Colonic mucosa (tissue), 4 donors: ENCODE results near the gene ZNF827. TPM values are rescaled to one million over a fixed set of nuclear protein-coding genes. Genes with fewer than 3 reads are reported as not detected.

Experiments
- DNase-seq: peaks from one replicate; pipeline ENCODE4 v3.0.0-alpha.2; 2020
- H3K27ac ChIP-seq: fragments of 200-600 bp; one replicate; pipeline ENCODE4 v1.8.0; 2021
- H3K27me3 ChIP-seq: fragments of 200-600 bp; one replicate; pipeline ENCODE4 v1.8.0; 2021
- H3K36me3 ChIP-seq: fragments of 200-600 bp; one replicate; pipeline ENCODE4 v1.8.0; 2021
- H3K4me1 ChIP-seq: fragments of 200-600 bp; one replicate; pipeline ENCODE4 v1.8.0; 2021; ENCODE audit warnings: mild to moderate bottlenecking
- H3K4me3 ChIP-seq: fragments of 200-600 bp; one replicate; pipeline ENCODE4 v1.8.0; 2021
- H3K9ac ChIP-seq, 2 donors: one replicate each; pipeline ENCODE4 v1.7.0; 2013; ENCODE audit warnings: control low read depth in 2 of 2, low read depth in 2 of 2, low read length in 2 of 2
- H3K9me3 ChIP-seq: fragments of 200-600 bp; one replicate; pipeline ENCODE4 v1.8.0; 2021
- intact Hi-C: fragments of 100-400 bp; cut with DNase I; formaldehyde crosslinking; loops from one replicate; pipeline ENCODE4 v1.14.1; 2022
- total RNA-seq, 2 donors: library from RNA; stranded (reverse); fragmentation: NEBNext Ultra II Directional in 1 of 2; extraction: Animal tissue kit (Norgen Biotek cat#: 25700) in 1 of 2; gene quantifications; one replicate each; pipeline ENCODE4 v1.2.1, GENCODE V29; 2021
- TF ChIP-seq, protein P1 (sequence below): fragments of 200-600 bp; IDR thresholded peaks from one replicate; pipeline ENCODE4 v1.8.0; 2022; ENCODE audit warnings: antibody characterized with exemption, mild to moderate bottlenecking
- donor health status: healthy.
- donor health status: DM: no; HTN: no; CAD: no.
- donor health status: DM: no; HTN: no; CAD: no.

The ZNF827 gene, protein sequence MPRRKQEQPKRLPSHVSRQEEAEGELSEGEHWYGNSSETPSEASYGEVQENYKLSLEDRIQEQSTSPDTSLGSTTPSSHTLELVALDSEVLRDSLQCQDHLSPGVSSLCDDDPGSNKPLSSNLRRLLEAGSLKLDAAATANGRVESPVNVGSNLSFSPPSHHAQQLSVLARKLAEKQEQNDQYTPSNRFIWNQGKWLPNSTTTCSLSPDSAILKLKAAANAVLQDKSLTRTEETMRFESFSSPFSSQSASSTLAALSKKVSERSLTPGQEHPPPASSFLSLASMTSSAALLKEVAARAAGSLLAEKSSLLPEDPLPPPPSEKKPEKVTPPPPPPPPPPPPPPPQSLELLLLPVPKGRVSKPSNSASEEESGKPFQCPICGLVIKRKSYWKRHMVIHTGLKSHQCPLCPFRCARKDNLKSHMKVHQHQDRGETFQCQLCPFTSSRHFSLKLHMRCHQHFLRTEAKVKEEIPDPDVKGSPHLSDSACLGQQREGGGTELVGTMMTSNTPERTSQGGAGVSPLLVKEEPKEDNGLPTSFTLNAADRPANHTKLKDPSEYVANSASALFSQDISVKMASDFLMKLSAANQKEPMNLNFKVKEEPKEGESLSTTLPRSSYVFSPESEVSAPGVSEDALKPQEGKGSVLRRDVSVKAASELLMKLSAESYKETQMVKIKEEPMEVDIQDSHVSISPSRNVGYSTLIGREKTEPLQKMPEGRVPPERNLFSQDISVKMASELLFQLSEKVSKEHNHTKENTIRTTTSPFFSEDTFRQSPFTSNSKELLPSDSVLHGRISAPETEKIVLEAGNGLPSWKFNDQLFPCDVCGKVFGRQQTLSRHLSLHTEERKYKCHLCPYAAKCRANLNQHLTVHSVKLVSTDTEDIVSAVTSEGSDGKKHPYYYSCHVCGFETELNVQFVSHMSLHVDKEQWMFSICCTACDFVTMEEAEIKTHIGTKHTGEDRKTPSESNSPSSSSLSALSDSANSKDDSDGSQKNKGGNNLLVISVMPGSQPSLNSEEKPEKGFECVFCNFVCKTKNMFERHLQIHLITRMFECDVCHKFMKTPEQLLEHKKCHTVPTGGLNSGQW
- 10 to 100 TPM; 17.9 to 19.7 TPM for total RNA-seq

DNA sequence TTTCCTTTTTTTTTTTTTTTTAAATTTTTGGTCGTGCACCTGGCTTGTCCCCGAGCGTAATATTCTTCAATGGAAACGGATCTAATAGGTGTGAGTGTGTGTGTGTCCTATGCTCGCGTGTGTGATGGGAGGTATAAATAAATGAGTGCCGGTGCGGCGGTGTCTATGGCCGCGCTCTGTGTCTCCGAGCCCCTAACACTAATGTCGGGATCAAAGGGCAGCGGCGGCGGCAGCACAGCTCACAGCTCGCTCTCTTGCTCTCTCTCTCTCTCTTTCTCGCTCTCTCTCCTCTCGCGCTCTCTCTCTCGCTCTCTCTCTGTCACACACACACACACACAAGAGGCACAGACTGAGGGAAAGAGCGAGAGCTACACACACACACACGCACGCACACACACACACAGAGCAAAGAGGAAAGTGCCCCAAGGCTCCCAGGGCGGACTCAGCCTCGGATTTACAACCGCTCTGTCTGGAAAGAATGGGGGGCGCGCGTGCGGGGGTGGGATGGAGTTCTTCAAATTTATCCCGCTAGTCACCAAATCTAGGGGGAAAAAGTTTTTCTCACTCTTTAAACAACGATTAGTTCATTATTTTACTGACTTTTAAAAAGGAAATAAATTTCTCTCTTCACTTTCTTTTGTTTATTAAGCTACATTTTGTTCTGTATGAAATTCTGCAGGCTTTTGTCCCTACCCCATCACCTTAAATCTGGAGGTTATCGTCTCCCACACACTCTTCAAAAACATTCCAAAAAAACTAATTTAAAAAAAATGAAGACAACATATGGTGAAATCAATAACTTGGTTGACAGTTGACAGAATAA lies at the start of gene ZNF827:
ZNF827 (minus strand) TSS at position 206 of the 823 bp plus-strand sequence. CDS start 416 bp downstream, outside the sequence.
- H3K36me3 ChIP-seq, result no peaks in the 10 kb centered on the region
- TF ChIP-seq, protein P1, sequence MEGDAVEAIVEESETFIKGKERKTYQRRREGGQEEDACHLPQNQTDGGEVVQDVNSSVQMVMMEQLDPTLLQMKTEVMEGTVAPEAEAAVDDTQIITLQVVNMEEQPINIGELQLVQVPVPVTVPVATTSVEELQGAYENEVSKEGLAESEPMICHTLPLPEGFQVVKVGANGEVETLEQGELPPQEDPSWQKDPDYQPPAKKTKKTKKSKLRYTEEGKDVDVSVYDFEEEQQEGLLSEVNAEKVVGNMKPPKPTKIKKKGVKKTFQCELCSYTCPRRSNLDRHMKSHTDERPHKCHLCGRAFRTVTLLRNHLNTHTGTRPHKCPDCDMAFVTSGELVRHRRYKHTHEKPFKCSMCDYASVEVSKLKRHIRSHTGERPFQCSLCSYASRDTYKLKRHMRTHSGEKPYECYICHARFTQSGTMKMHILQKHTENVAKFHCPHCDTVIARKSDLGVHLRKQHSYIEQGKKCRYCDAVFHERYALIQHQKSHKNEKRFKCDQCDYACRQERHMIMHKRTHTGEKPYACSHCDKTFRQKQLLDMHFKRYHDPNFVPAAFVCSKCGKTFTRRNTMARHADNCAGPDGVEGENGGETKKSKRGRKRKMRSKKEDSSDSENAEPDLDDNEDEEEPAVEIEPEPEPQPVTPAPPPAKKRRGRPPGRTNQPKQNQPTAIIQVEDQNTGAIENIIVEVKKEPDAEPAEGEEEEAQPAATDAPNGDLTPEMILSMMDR, result no peak
- no peaks in the 10 kb centered on the region for H3K4me1 ChIP-seq
- H3K4me3 ChIP-seq, result peak within 1 kb of the TSS; percentile 60
- H3K27ac ChIP-seq, result peak within 1 kb of the TSS; percentile 97
- H3K27me3 ChIP-seq, result no peaks in the 10 kb centered on the region
- no peaks in the 10 kb centered on the region for H3K9me3 ChIP-seq
- peak; percentile 83 for DNase-seq
- H3K9ac ChIP-seq, result peak within 1 kb of the TSS; percentile 95 to 97
- intact Hi-C loops, result loop anchor here (5.0 to 10.0 kb wide), 2 partner anchors 207 to 314 kb away; no protein-coding TSS in a partner anchor

DNA sequence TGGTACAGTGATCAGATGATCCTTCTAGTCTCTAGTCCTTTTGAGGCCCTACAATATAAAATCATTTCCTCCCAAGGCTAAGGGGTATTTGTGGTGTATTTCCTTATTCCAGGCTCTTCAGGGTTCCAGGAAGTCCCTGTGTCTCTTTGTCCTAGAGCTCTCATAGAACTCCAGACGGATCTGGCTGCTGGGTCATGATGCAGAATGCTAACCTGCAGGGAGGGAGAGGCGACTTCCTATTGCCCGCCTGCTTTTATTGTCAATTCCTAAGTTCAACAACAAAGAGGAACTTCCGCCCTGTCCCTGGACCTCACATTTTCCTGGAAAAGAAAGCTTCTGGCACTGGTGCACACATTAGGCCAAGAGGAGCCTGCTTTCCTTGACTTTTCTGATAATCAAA lies 45.9 kb upstream of the ZNF827 start:
- H3K9me3 ChIP-seq, result no peaks in the 10 kb centered on the region
- no peak overlapping the region for H3K27ac ChIP-seq
- peak; percentile 55 for DNase-seq
- H3K4me3 ChIP-seq, result no peak overlapping the region
- no peaks in the 10 kb centered on the region for H3K36me3 ChIP-seq
- TF ChIP-seq, protein P1, result no peak
- H3K27me3 ChIP-seq, result no peaks in the 10 kb centered on the region
- H3K9ac ChIP-seq, result no peak overlapping the region
- no peaks in the 10 kb centered on the region for H3K4me1 ChIP-seq
- intact Hi-C loops, result no loop called here

DNA sequence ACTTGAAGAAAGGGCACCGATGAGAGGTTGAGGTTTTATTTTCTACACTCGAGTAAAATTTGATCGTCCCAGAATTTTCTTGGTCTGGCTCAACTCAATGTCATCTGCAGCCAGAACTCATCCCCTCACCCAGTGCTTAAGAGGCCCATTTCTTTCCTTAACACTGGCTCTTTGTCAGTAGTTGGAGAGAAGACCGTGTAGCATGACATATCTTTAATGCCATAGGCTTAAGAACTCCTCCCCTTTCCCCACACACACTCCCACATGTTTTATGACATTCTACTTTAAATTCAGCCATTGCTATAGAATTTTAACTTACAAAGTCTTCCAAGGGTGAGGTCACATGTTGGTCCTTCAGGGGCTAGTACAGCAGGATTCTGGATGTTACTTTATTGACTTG lies 44.2 kb upstream of the ZNF827 start:
- TF ChIP-seq, protein P1, result no peak
- no peak overlapping the region for H3K9ac ChIP-seq
- no peak for DNase-seq
- no peak overlapping the region for H3K27ac ChIP-seq
- intact Hi-C loops, result no loop called here
- H3K4me3 ChIP-seq, result no peak overlapping the region
- H3K36me3 ChIP-seq, result no peaks in the 10 kb centered on the region
- no peaks in the 10 kb centered on the region for H3K27me3 ChIP-seq
- H3K9me3 ChIP-seq, result no peaks in the 10 kb centered on the region
- H3K4me1 ChIP-seq, result no peaks in the 10 kb centered on the region

DNA sequence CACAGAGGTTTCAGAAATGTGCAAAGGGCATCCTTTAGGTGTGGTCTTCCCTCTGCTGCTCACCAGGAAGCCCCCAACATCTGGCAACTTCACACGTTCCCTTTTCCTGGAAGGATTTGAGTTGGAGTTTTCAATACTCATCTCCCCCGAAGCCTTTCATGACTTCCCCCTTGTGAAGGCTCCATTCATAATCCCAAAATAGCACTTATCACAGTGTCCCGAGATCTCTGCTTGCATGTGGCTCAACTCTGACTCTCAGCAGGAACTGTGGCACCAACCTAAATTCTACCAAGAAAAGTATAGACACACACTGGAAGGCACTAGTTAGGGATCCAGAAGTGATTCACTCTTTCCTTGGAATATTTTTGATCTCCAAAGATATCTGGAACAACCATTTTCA lies 40.5 kb upstream of the ZNF827 start:
- intact Hi-C loops, result no loop called here
- TF ChIP-seq, protein P1, result no peak
- no peaks in the 10 kb centered on the region for H3K9me3 ChIP-seq
- no peaks in the 10 kb centered on the region for H3K4me1 ChIP-seq
- no peak overlapping the region for H3K4me3 ChIP-seq
- no peak overlapping the region for H3K27ac ChIP-seq
- H3K27me3 ChIP-seq, result no peaks in the 10 kb centered on the region
- H3K36me3 ChIP-seq, result no peaks in the 10 kb centered on the region
- no peak for DNase-seq
- H3K9ac ChIP-seq, result no peak overlapping the region
